Renal cortex interstitium (tissue), 11 donors: ENCODE measurements around the gene COX14. TPM values are rescaled to one million over a fixed set of nuclear protein-coding genes. Genes with fewer than 3 reads are reported as not detected.
"Not testable (repeated sequence)": the region's sequence is repeated elsewhere in the genome, so short reads cannot be mapped to it uniquely, and the experiment has no call there.

Experiments used
- DNase-seq, 11 donors: peaks; one replicate each; pipeline ENCODE4 v3.0.0-alpha.2; 2013; ENCODE audit warnings: low read depth in 9 of 11, low spot score in 4 of 11; ENCODE audit errors: extremely low read depth in 1 of 11
- polyA plus RNA-seq, 3 donors: library from polyadenylated mRNA; unstranded; fragments of 120-200 nt; gene quantifications; one replicate each; pipeline ENCODE4 v1.2.1, GENCODE V29; 2013; ENCODE audit not compliant: insufficient read length in 3 of 3

Gene COX14
- polyA plus RNA-seq, 3 donors, result 43.8 to 54.7 (median 52.8) TPM

GRCh38 chr12:50123203-50123602, 11.2 kb downstream of the COX14 start:
- no peak for DNase-seq

DNA sequence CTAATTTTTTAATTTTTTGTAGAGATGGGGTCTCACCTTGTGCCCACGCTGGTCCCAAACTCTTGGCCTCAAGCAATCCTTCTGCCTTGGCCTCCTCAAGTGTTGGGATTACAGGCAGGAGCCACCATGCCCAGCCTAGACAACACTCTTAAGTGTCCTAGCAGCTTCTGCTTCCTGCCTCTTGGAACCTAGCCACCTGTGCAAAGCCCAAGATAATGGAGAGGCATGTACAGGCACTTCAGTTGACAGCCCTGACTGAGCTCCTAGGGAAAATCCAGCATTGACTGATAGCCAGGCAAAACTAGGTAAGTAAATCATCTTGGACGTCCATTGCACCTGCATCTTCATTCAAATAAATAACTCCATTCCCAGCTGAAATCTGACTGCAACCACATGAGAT, 15.5 kb downstream of the COX14 start:
- DNase-seq, result no peak

DNA sequence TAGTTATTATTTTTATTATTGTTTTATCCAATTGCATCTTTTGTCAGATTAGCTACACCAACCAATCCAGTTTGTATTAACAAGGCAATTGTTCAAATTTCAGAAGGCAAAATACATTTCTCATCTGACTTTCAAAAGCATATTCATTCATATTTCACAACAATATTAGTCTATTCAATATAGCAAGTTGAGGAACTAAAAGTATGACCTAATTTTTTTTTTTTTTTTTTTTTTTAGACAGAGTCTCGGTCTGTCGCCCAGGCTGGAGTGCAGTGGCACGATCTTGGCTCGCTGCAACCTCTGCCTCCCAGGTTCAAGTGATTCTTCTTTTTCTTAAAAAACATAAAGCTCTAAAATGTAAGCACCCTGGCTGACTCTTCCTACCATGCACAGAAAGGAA, 17.3 kb downstream of the COX14 start:
- DNase-seq, result no peak

GRCh38 chr12:50132505-50133135, 20.6 kb downstream of the COX14 start:
- no peak for DNase-seq

- DNase-seq, result no peak
Measured at GRCh38 chr12:50142993-50143392, 31.0 kb downstream of the COX14 start.

- DNase-seq, result no peak
Measured at GRCh38 chr12:50145439-50145838, 33.4 kb downstream of the COX14 start.

GRCh38 chr12:50147281-50147680, 35.2 kb downstream of the COX14 start:
- DNase-seq, result no peak

DNA sequence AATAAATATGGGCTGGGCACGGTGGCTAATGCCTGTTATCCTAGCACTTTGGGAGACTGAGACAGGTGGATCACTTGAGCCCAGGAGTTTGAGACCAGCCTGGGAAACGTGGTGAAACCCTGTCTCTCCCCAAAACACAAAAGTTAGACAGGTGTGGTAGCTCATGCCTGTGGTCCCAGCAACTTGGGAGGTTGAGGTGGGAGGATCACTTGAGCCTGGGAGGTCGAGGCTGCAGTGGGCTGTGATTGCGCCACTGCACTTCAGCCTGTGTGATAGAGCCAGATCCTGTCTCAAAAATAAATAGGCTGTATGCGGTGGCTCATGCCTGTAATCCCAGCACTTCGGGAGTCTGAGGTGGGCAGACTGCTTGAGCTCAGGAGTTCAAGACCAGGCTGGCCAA, 36.0 kb downstream of the COX14 start:
- DNase-seq, result not testable (repeated sequence)

- DNase-seq, result no peak
Measured at GRCh38 chr12:50149311-50149710, 37.3 kb downstream of the COX14 start.

GRCh38 chr12:50151047-50151687, 39.1 kb downstream of the COX14 start:
- DNase-seq, result no peak

- DNase-seq, result not testable (repeated sequence)
Measured at GRCh38 chr12:50154947-50155346, 42.9 kb downstream of the COX14 start.

- DNase-seq, result no peak
Measured at GRCh38 chr12:50156641-50157040, 44.6 kb downstream of the COX14 start.

DNA sequence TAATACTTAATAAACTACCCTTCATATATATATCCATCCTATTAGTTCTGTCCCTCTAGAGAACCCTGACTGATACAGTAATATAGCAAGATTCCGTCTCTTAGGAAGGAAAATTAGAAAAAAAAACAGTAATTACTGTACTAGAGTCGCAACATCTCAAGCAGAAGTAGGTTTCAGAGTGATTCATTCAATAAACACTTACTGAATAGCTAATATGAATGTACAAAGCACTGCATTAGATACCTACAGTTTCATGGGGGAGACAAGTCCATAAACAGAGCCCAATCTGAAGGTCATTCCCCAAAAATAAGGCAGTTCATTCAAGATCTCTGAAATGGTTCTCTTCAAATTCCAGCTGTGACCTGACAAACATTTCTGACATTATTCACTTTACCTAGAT, 45.2 kb downstream of the COX14 start:
- DNase-seq, result no peak

DNA sequence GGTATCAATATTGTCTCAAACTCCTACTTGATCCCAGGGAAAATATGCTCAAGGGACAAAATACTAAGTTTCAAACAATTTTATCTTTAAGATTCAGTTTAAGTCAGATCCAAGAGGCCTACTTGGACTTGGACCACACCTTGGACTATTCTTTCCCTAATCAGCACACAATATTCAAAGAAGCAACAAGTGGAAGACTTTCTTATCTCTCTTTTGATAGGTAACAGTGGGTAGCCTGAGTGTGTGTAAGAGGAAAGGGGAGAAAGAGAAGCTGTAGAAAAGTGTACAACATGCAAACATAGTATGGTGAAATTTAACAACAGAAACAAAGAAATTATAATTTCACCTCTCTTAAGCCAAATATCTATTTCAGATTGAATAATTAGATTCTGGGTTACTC, 48.6 kb downstream of the COX14 start:
- DNase-seq, result no peak

DNA sequence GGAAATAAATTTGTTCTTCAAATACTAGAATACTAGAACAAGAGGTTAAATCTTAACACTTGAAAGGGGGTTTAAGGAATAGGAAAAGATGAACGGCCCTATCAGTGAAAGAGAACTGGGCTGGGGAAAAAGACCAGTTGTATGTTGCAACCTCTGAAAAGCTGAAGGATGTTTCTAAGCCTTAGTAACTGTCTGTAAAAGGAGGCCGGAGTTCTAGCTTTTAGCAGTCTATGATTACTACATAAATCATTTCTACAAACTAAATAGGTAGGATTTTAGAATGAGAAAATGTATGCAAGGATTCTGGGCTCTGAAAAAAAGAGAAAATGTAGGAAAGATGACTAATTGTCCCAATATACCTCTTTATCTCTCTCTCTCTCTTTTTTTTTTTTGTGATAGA, 50.2 kb downstream of the COX14 start:
- DNase-seq, result no peak

DNA sequence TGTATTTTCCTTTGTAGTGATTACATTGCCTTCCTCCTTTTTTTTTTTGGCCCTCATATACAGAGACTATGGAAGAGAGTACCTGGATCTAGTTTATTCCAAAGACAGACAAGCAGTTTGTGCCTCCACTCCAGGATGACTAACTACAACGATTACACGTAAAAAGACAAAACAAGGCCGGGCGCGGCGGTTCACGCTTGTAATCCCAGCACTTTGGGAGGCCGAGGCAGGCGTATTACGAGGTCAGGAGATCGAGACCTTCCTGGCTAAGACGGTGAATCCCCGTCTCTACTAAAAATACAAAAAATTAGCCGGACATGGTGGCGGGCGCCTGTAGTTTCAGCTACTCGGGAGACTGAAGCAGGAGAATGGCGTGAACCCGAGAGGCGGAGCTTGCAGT, 52.9 kb downstream of the COX14 start:
- no peak for DNase-seq

DNA sequence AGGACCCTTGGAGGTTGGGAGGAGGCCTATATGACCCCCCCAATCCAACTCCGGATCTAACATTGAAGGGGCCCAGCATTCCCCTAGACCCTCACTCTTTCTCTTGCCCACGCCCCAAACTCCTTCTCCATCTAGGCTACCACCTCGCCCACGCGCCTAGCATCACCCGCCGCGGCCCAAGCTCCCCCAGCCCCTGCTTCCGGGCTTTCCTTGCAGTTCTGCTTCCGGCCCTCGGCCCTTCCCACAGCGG, 54.7 kb downstream of the COX14 start:
- peak in 2 of 11 donors; percentile 35 to 52 for DNase-seq

- peak; percentile 94 to 99 (median 98) for DNase-seq
Measured at GRCh38 chr12:50167049-50167828, 55.2 kb downstream of the COX14 start, which contains the start of gene CERS5. TSS of gene CERS5 (minus strand) at chr12:50167369. CDS start at chr12:50167297, 72 bp downstream.
